GM23338 (cell line): ENCODE results near the gene HAP1. TPM values are rescaled to one million over a fixed set of nuclear protein-coding genes. Genes with fewer than 3 reads are reported as not detected.

Experiments used
- ATAC-seq: fragments of 200-7000 bp; cut with Tn5 transposase; 3 replicates; pipeline ENCODE4 v1.9.1; 2020
- DNase-seq: peaks from one replicate; pipeline ENCODE4 v3.0.0-alpha.2; 2015; ENCODE audit warnings: low spot score
- H2AFZ ChIP-seq: fragments of 200-600 bp; sonication (generic); 2 replicates; pipeline ENCODE4 v1.8.0; 2016; ENCODE audit warnings: antibody characterized with exemption, mild to moderate bottlenecking, moderate library complexity
- H3F3A ChIP-seq: fragments of 200-600 bp; sonication (generic); replicated peaks from 2 replicates; pipeline ENCODE4 v1.8.0; 2017; ENCODE audit warnings: antibody characterized with exemption, mixed run types, low read depth
- H3K27ac ChIP-seq: fragments of 200-600 bp; sonication (generic); 2 replicates; pipeline ENCODE4 v1.6.1; 2016; ENCODE audit warnings: low read depth
- H3K27me3 ChIP-seq: fragments of 200-600 bp; sonication (generic); 2 replicates; pipeline ENCODE4 v1.8.0; 2016; ENCODE audit warnings: mild to moderate bottlenecking, mixed run types, moderate library complexity; ENCODE audit not compliant: insufficient read depth
- H3K36me3 ChIP-seq: fragments of 200-600 bp; sonication (generic); 2 replicates; pipeline ENCODE4 v1.8.0; 2016; ENCODE audit warnings: mild to moderate bottlenecking; ENCODE audit not compliant: insufficient read depth
- H3K4me1 ChIP-seq: fragments of 200-600 bp; sonication (generic); 2 replicates; pipeline ENCODE4 v1.8.0; 2016; ENCODE audit warnings: mild to moderate bottlenecking, moderate library complexity; ENCODE audit not compliant: insufficient read depth
- H3K4me2 ChIP-seq: fragments of 200-600 bp; sonication (generic); 2 replicates; pipeline ENCODE4 v1.7.1; 2017; ENCODE audit warnings: mixed run types
- H3K4me3 ChIP-seq: fragments of 200-600 bp; sonication (generic); 2 replicates; pipeline ENCODE4 v1.6.1; 2016; ENCODE audit warnings: mixed run types
- H3K79me2 ChIP-seq: fragments of 200-600 bp; sonication (generic); replicated peaks from 2 replicates; pipeline ENCODE4 v1.8.0; 2017; ENCODE audit warnings: mild to moderate bottlenecking; ENCODE audit not compliant: insufficient read depth
- H3K9me2 ChIP-seq: fragments of 200-600 bp; sonication (generic); 2 replicates; pipeline ENCODE4 v1.8.0; 2017; ENCODE audit not compliant: insufficient read depth
- H4K20me1 ChIP-seq: fragments of 200-600 bp; sonication (generic); replicated peaks from 2 replicates; pipeline ENCODE4 v1.8.0; 2017; ENCODE audit warnings: mild to moderate bottlenecking; ENCODE audit not compliant: insufficient read depth
- H3K27ac Mint-ChIP-seq: 2 replicates; pipeline ENCODE4 v1.8.0; 2020; ENCODE audit warnings: inconsistent platforms, mild to moderate bottlenecking, moderate library complexity, mixed read lengths
- H3K27me3 Mint-ChIP-seq: 3 replicates; pipeline ENCODE4 v1.8.0; 2022; ENCODE audit warnings: low read depth, mild to moderate bottlenecking, moderate library complexity, mixed read lengths, inconsistent platforms; ENCODE audit not compliant: insufficient read depth, poor library complexity
- H3K36me3 Mint-ChIP-seq: 3 replicates; pipeline ENCODE4 v1.8.0; 2021; ENCODE audit warnings: low read depth, mild to moderate bottlenecking, inconsistent platforms, moderate library complexity, mixed read lengths
- H3K4me1 Mint-ChIP-seq: 3 replicates; pipeline ENCODE4 v1.8.0; 2020; ENCODE audit warnings: mild to moderate bottlenecking, inconsistent platforms, mixed read lengths
- H3K4me3 Mint-ChIP-seq: 3 replicates; pipeline ENCODE4 v1.8.0; 2021; ENCODE audit warnings: moderate library complexity, mild to moderate bottlenecking, inconsistent platforms, mixed read lengths
- H3K9me3 Mint-ChIP-seq: 3 replicates; pipeline ENCODE4 v1.8.0; 2020; ENCODE audit warnings: moderate library complexity, mild to moderate bottlenecking, inconsistent platforms, mixed read lengths
- CTCF ChIP-seq, 2 experiments: fragments of 200-600 bp in 1 of 2; sonication (generic) in 1 of 2; conservative IDR thresholded peaks; 2 replicates each; pipeline versions ENCODE4 v1.5.1 to v1.6.1; 2016 to 2017; ENCODE audit warnings: antibody characterized with exemption in 2 of 2, low read depth in 2 of 2, mild to moderate bottlenecking in 2 of 2, moderate library complexity in 1 of 2
- ETS1 ChIP-seq: IDR thresholded peaks from 2 replicates; pipeline ENCODE4 v1.6.1; 2016; ENCODE audit warnings: antibody characterized with exemption
- EZH2 ChIP-seq: fragments of 200-600 bp; sonication (generic); IDR thresholded peaks from one replicate; pipeline ENCODE4 v1.8.0; 2017; ENCODE audit warnings: antibody characterized with exemption, mild to moderate bottlenecking, low read depth; ENCODE audit not compliant: unreplicated experiment
- EZH2phosphoT487 ChIP-seq: fragments of 200-600 bp; sonication (generic); IDR thresholded peaks from one replicate; pipeline ENCODE4 v1.8.1; 2018; ENCODE audit warnings: antibody characterized with exemption; ENCODE audit not compliant: unreplicated experiment
- JUNB ChIP-seq: IDR thresholded peaks from one replicate; pipeline ENCODE4 v1.6.1; 2016; ENCODE audit warnings: antibody characterized with exemption; ENCODE audit not compliant: unreplicated experiment
- NANOG ChIP-seq: IDR thresholded peaks from 2 replicates; pipeline ENCODE4 v1.6.1; 2016; ENCODE audit warnings: antibody characterized with exemption, borderline replicate concordance
- POLR2AphosphoS5 ChIP-seq: IDR thresholded peaks from 2 replicates; pipeline ENCODE4 v1.6.1; 2016; ENCODE audit warnings: antibody characterized with exemption, low read depth
- REST ChIP-seq: IDR thresholded peaks from one replicate; pipeline ENCODE4 v1.6.1; 2018; ENCODE audit warnings: antibody characterized with exemption; ENCODE audit not compliant: unreplicated experiment
- STAT1 ChIP-seq: IDR thresholded peaks from one replicate; pipeline ENCODE4 v1.6.1; 2016; ENCODE audit warnings: antibody characterized with exemption; ENCODE audit not compliant: unreplicated experiment
- ZNF114 ChIP-seq: fragments of 250-450 bp; sonication (Bioruptor Pico); IDR thresholded peaks from 2 replicates; pipeline ENCODE4 v1.5.0; 2020; ENCODE audit warnings: mild to moderate bottlenecking, moderate library complexity
- polyA plus RNA-seq: library from polyadenylated mRNA; unstranded; fragments of >200 nt; fragmentation: Nextera tagmentation; extraction: Ambion mirVana; gene quantifications from 2 replicates; pipeline ENCODE4 v1.2.1, GENCODE V29; 2016
- total RNA-seq: library from RNA; depleted of rRNA; stranded (reverse); fragments of >200 nt; shearing (Covaris generic); gene quantifications from 2 replicates; pipeline ENCODE4 v1.2.3, GENCODE V29; 2014

HAP1 gene
- total and polyA plus RNA-seq, 2 experiments from 2014 or later: 1.6 to 2.2 TPM

- TF ChIP-seq REST: no peak
- no peak for TF ChIP-seq ZNF114 (CRISPR knock-in tag)
- no peak for TF ChIP-seq STAT1
- TF ChIP-seq CTCF (conservative IDR thresholded peaks at IDR 0.05; ENCODE audit: low read depth in 2 of 2): no peak
- TF ChIP-seq ETS1: no peak
- TF ChIP-seq JUNB: no peak
- no peak for TF ChIP-seq NANOG
- TF ChIP-seq EZH2: no peak
- TF ChIP-seq EZH2phosphoT487: no peak
- TF ChIP-seq POLR2AphosphoS5: no peak
These were observed 16.8 kb downstream of the HAP1 start (continued) for GRCh38 chr17:41717408-41718286.

GRCh38 chr17:41711669-41712400, 22.6 kb downstream of the HAP1 start, which contains the start of gene GAST:
Gene GAST, plus strand, starts transcription at chr17:41712331. Its CDS starts 3,106 bp downstream, at chr17:41715437.
- Histone ChIP-seq H3K4me3 (no peak within 1 kb of the TSS), H3K79me2 (no peaks in the 10 kb centered on the region), H3K27ac (no peak within 1 kb of the TSS), H3K9me2 (no peaks in the 10 kb centered on the region), H3F3A (no peaks in the 10 kb centered on the region), H3K4me1 (no peaks in the 10 kb centered on the region), H2AFZ (no peak within 1 kb of the TSS), H3K27me3 (peaks cover 53% of the 10 kb centered on the region), H3K4me2 (no peak within 1 kb of the TSS), H4K20me1 (no peaks in the 10 kb centered on the region), H3K36me3 (no peaks in the 10 kb centered on the region)
- DNase-seq (no peak), ATAC-seq (no peak)
- Mint-ChIP-seq H3K4me1 (peaks cover 6% of the 10 kb centered on the region; the same call in 1 of the 3 replicates), H3K4me3 (no peak within 1 kb of the TSS), H3K9me3 (peaks cover 11% of the 10 kb centered on the region), H3K27ac (no peak within 1 kb of the TSS), H3K36me3 (peaks cover 5% of the 10 kb centered on the region; the same call in 2 of the 3 replicates), H3K27me3 (peaks cover 50% of the 10 kb centered on the region)
- no peak for TF ChIP-seq REST
- TF ChIP-seq POLR2AphosphoS5: no peak
